ENCODE data around the gene GPR55.
"Not testable (repeated sequence)": the region's sequence is repeated elsewhere in the genome, so short reads cannot be mapped to it uniquely, and the experiment has no call there.

The GPR55 gene

DNA sequence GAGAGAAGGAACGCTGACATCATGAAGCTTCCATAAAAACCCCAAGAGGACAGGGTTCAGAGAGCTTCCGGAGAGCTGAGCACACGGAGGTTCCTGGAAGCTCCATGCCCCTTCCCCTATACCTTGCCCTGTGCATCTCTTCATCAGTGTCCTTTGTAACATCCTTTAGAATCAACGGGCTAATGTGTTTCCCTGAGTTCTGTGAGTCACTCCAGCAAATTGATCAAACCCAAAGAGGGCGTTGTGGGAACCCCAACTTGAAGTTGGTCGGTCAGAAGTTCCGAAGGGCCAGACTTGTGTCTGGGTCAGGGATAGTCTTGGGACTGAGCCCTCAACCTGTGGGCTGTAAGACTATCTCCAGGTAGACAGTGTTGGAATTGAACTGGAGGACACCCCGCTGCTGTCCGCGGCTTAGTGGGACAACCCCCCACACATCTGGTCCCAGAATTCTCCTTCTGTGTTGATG is 25.9 kb upstream of the GPR55 start:
- no peak for DNase-seq

DNA sequence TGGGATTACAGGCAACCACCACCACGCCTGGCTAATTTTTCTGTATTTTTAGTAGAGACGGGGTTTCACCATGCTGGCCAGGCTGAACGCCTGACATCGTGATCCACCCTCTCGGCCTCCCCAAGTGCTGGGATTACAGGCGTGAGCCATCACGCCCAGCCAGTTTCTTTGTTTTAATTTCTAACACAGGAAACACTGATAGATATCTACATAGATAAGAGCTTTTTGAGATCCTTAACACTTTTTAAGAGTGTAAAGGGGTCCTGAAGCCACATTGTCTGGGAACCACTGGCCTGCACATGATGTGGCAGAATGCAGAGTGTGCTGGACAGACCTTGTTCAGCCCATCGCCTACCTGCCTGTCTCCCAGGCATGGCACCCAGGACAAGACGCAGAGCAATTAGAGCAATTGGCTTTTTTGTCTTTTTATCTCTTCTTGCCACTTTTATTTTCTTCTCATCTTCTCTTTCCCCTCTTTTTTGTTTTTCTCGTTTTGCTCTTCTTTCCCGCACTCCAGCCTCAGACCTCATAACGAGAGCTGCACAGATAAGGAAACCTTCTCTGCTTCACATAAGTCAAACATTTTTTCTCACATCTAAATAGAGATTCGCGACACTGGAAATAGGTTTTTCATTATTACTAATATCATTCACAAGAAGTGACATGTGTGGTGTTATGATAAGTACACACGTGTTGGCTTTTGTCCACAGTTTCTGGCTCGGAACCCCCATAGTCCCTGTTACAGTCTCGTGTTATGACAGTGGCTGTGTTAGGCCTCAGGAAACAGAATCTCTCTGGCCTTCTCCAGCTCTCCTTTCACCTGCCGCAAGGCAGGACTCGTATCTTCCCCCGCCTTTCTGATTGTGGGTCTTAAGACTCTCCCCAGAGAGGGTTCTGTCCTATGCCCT is 25.2 kb upstream of the GPR55 start:
- DNase-seq: no peak

DNA sequence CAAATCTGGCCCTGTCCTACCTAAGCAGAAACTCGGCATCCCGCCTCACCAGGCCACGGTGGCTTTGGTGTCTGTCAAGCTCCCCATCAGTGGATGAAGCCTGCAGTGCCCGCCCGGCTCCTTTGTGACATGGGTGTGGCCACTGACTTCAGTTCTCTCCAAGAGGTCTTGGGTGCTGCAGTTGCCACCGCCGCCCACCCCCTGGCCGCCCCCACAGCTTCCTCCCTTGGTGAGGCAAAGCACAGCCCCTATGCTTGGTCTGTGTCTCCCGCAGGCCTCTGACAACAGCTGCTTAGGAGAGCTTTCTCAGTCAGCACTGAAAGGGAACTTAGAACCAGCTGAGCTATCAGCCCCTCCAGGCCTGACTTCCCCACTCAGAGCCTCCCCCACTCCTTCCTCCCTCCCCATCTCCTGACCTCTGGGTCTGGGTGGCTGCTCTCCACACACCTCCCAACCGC is 22.9 kb upstream of the GPR55 start:
- DNase-seq: no peak

DNA sequence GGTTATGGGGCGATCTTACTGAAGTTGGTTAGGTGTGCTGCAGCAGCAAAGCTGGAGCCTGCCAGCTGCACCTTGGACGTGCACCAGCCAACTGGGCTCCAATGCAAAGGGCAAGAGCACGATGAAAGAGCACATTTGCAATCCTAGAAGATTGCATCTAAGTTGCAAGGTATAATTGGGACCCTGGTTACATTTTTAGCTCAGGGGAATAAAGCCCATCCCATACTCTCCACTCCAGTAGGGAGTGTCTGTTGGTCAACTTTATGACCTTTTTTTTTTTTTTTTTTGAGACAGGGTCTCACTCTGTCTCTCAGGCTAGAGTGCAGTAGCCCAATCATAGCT is 22.2 kb upstream of the GPR55 start:
- no peak for DNase-seq

DNA sequence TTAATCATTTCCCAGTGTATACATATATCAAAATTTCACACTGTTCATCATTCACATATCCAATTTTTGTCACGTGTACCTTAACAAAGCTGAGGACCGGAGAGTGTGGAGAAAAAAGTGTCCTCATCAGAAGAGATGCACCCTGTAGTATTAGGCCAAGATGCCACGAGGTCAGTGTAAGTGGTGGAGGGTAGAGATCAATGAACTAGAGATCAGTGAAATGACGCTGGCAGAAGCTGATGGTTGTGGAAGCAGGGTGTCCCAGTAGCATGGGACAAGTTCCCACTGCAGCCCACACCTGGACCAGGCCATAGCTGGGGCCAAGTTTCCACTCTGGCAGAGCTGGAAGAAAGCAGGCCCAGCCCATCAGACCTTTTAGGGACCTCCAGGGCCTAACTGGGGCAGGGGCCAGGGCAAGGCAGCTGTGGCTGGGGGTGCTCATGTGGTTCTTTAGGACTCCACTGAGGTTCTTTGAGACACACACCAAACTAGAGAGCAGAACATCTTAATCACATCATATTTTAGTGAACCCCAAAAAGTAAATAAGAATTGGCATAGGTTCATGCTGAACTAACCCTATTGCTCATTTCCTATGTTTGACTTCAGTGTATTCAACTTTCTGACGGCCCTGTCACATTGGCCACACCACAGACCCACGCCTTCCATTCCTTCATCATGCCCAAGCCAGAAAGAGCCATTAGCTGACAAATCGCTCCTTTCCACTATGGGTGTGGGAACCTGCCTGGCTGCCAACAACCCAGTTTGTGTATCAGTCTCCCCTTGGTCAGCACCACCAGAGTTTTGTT is 21.6 kb upstream of the GPR55 start:
- no peak for DNase-seq

DNA sequence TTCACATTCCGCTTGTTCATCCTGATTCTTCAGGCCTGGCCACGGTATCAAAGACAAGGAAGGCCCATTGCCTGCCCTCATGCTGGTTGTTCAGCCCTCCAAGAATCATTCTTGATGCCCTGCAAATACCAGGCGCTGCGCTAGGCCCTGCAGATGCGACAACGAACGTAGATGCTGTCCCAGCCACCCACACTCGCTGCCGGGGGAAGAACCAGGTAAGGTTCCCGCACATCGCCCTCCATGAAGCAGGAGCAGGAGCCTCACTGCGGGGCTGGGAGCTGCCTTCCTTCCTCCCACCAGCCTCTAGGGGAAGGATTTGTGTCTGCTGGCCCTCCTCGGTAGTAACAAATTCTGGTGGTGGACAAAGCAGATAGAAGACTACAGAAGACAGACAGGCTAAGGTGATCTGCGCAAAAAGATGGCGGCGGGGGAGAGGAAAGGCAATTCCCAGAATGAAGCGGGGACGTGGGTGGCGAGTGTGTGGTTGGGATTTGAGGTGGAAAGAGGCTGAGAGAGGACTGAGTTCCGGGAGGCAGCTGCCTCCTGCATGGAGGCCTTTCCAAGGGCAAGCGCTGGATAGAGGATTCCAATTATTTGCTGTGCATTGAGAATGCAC is 19.8 kb upstream of the GPR55 start:
- DNase-seq: no peak

DNA sequence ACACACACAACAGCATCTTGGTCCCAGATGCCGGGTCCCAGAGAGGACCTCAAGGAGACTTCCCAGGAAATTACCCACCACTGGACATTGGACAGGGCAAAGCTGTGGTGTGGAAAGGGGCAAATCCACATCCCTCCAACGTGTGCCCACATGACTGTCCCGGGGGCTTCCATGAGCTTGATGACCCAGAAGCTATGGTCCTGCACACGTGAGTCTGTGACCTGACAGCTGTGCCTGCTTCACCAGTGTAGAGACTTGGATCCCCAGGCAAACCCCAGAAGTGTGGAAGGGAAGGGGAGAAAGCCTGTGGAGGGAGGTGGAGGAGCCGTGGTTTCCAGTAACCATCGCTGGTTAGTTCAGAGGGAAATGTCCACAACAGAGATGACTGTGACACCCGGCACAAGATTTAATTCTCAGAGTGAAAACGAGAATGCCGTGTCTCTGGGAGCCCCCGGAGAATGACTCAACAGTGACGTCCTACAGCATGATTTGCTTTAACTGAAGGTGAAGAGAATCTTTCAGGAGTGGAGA is 19.1 kb upstream of the GPR55 start:
- no peak for DNase-seq

DNA sequence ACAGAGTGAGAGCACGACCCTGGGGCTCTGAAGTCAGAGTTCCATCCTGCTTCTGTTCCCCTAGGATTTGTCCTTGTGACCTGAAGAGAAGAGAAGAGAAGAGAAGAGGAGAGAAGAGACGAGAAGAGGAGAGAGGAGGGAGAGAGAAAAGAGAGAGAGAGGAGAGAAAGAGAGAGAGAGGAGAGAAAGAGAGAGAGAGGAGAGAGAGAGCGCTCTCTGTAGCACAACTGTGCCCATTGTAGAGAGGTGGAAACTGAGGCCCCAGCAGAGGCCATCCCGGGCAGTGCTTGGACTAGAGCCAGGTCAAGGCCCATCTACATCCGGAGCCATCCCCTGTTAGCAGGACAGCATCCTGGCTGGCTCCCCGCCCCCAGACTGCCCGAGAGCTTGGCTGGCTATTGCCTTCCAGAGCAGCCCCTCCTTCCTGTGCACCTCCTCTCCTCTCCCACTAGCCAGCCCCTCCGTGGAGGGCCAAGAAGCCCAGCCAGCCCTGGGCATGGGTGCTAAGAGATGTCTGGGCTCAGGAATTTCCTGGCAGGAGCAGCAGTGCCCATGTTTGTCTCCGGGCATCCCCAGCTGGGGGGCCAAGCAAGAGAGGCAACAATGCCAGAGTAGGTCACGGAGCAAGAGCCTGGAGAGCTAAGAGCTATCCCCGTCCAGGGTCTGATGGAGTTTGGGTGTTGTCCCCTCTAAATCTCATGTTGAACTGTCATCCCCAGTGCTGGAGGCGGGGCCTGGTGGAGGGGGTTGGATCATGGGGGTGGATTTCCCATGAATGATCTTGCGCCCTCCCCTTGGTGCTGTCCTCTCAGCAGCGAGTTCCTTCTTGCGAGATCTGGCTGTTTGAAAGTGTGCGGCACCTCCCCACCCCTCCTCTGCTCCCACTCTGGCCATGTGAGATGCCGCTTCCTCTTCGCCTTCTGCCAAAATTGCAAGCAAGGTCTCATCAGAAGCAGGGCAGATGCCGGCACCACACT is 18.2 kb upstream of the GPR55 start:
- no peak for DNase-seq

DNA sequence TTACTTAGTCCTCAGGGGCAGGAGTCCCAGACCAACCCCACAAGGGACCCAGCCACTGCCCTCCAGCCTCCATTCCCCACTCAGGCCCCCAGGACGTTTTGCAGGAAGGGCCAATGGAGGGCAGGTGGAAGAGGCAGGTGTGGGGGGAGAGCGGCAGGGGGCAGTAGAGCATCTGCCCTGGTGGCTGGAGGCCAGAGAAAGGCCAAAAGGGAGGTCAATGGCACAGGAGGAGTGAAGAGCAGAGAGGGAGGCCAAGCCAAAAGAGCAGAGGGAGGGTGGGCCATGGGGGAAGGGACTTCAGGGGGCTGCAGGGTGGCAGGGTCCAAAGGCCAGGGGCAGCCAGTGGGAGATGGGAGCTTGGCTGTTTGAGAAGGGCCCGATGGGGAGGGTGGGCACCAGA is 17.3 kb upstream of the GPR55 start:
- no peak for DNase-seq

DNA sequence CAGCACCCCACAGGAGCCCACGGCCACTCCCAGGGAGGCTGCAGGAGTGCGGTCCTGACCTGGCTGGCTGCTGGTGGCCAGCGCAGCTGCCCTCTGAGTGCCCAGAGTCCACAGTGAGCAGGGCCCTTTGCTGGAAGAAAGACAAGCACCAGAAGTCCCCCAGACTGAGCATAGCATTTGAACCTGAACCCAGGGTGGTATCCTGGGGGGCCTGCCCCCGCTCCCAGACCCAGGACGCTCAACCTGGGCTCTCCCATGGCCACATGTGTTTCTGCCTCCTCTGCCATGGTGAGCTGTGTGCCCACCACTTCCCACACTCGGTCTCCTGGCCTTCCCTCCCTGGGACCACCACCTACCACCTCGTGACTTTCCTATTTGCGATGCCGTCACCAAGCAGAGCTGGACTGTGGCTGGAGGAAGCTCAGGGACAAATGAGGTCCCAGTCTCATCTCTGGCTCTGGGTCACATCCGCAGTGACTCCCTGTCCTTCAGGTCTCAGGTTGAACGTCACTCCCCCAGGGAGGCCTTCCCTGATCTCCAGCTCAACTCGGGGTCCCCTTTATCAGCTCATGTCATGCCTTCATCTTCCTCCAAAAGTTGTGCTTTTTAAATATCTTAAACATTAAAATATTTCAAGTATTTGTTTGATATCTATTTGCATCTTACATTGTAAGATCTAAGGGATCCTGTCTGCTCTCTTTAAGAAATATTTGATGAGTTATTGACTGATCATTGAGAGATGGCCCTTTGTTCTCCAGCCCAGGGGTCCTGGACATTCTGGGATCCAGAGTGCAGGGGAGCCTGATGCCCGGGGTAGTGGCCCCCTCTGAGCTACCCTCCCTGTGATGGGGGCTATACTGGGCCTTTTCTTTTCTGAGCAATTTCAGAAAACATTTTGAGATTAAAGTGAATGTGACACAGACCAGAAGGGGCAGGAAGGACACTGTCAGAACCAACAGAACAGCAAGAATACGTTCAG is 16.4 kb upstream of the GPR55 start:
- no peak for DNase-seq

DNA sequence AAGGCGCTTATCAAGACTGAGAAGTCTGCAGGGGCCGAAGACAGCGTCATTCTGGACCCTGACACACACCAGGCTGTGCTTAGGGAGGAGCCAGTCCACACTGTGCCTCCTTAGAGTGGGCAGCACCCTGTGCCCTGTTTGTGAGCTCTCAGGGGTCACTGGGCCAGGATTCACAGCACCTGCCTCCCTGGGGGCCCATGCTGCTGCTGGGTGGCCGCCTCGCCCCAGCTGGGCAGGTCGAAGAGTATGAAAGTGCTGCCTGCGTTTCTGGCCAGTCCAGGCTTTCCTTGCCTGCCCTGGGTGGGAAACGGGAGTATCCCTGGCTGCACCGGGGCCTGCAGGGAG is 15.4 kb upstream of the GPR55 start:
- no peak for DNase-seq

DNA sequence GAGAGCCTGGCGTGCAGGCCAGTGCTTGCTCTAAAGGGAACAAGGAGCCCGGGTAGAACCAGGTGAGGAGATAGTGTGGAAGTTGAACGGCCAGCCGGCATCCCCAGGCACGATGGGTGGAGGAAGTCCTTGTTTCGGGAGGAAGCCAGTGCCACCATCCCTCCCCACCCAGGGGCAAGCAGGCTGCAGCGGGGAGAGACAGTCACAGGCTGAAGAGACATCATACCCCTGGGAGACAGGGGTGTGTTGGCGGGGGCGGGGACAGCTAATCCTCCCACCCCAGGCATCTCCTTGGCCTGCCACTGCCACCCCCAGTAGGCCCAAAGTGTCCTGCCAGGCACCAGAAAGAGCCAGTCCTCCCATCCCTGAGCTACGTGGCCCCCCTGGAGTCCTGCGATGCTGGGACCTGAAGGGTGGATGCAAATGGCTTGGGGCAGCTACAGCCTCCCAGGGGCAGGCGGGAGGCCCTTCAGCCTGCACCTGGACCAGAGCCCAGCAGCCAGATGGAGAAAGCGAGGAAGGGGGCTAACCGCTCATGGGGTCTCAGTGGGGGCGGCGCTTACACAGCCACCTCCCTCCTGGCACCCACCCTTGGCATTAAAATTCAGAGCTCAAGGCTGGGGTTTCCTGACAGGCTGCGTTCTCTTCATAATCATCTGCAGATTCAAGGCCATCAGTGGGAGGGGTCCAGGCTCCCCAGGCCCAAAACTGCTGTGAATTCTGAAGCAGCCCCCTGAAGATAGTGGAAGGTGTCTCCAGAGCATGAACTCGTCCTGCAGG is 14.8 kb upstream of the GPR55 start:
- no peak for DNase-seq

DNA sequence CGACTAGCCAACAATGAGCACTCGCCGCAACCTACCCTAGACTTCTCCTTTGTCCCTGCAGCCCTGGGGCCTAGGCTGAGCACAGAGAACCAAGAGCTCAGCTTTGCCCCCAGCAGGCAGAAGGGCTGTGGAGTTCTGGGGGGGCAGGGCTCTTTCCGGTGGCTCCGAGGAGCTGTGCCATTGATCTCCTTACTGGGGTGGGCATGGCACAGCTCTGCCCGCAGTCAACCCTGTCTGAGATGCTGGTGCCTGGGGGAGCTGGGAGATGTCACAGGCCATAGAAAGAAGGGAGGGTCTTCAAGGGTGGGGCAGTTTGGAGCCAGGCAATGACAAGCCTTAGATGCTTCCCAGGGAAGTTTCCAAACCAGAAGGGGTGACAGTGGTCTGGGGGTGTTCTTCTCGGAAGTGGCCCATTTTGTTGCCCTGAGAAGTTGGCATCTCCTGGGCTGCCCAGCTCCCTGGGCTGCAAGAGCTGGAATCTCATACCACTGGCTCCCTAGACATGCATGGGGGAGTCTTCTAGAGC is 14.1 kb upstream of the GPR55 start:
- no peak for DNase-seq

DNA sequence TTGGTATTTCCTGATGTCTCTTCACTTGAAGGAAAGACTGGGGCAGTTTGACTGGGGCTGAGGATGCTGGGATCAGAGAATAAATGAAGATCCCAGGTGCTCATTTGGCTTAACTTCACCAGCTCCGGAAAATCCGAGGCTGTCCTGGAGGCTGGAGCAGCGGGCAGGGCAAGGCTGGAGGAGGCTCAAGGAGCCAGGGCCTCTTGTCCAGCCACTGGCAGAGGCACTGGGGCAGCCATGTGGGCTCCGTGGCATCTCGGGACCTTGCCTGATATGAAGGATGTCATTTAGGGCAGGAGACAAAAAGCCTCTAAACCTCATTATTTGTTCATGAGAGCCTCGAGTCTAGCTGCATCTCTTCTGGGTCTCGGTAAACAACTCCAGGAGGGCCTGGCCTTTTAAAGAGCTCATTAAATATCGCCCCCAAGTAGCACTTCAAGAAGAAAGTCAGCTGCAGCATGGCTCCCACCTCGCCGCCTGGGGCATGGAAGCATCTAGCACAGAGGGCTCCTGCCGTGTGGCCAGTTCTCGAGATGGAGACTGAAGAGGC is 13.5 kb upstream of the GPR55 start:
- no peak for DNase-seq

DNA sequence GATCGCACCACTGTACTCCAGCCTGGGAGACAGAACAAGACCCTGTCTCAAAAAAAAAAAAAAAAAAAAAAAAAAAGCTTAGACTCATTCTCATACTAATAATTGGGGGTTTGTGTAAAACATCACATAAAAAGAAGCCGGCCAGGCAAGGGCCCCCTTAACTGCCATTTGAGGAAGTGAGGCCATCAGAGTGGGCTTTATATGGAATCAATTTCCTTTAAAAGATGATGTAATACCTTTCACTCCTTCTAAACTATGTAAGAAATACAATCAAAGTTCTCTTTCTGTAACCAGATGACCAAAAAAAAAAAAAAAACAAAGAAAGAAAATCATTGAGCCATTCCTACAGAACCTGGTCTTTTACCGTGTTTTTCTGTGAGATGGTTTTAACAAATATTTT is 13.1 kb upstream of the GPR55 start:
- no peak for DNase-seq

DNA sequence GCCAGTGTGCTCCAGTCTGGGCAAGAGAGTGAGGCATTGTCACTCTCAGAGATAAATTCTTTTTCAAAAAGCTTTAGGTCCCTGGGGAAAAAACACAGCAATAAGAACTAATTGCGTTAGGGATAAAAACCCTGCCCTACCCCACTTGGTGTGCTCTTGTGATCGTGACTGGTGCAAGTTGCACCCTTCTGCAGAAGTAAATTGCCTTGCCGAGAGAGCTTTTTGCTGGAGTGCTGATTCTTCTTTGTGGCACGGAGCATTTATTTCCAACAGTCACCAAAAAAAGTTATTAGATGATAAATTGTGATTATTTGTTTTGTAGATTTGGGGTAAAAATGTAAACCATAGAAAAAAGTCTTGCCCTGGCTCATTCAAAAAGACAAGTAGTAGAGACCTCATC is 12.3 kb upstream of the GPR55 start:
- no peak for DNase-seq

DNA sequence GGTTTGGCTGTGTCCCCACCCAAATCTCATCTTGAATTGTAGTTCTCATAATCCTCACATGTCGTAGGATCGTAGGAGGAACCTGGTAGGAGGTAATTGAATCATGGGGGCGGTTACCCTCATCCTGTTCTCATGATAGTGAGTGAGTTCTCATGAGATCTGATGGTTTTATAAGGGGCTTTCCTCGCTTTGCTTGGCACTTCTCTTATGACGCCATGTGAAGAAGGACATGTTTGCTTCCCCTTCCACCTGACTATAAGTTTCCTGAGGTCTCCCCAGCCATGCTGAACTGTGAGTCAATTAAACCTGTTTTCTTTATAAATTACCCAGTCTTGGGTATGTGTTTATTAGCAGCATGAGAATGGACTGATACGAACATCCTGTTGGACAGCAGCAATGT is 11.2 kb upstream of the GPR55 start:
- not testable (repeated sequence) for DNase-seq

DNA sequence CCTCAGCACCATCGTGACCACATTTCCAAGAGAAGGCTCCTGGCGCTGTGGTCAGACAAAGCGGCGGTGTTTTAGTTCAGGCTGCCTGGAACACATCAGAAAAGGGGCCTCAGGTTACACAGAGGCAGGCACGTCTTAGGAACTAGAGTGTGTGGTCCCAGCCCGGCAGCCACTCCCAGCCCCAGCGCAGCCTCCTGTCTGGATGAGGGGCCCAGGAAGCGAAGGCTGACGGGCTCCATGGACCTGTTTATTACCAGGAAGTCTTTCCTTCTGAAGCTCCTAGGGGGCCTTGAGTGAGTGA is 10.0 kb upstream of the GPR55 start:
- DNase-seq: no peak

DNA sequence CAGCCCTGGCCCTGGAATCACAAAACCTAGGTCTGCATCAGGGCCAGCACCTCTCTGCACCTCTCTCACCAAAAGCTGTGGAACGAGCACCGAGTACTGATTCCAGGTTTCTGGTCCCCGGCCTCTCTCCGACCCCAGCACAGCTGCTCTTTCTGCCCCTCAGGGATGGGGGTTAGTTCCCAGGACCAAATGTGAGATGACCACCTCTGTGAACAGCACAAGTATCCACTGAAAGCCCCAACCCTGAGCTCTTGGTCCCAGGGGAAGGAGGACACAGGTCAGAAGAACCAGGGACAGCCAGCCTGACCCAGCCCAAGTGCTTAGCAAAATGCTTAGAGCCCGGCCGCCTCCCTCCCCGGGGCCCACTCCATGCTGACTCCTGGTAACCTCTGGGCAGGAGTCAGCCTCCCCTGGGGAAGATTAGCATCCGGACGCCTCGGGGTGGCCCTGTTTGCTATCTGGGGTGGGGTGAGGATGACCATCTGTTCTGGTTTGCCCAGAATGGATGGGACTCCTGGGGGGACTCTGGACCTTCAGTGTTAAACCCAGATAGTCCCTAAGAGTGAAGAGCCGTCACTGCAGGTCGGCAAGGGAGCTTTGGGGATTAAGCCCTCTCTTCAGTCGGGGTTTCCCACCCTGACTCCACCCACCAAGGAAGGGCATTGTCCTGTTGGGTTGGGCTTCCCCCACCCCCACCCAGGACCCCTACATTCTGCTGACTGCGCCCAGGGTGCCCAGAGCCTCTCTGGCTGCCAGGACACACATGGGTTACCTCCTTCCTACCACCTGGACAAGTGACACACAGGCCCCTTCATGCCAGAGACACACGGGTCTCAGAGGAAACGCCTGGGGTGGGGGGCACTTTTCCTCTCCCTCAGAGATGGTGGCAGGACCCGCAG is 9.4 kb upstream of the GPR55 start:
- no peak for DNase-seq
